GM15510 (cell line): ENCODE results near the gene FOLR1.

ENCODE experiments used
- POLR2A ChIP-seq: IDR thresholded peaks from 3 replicates; pipeline ENCODE4 v1.6.1; 2011; ENCODE audit warnings: borderline replicate concordance; ENCODE audit not compliant: insufficient read length; ENCODE audit errors: extremely low read depth

FOLR1 gene

GRCh38 chr11:72191961-72192381, at the start of gene FOLR1:
TSS of gene FOLR1 (plus strand) at chr11:72192140. CDS start at chr11:72192174, 34 bp downstream.
- no peak for TF ChIP-seq POLR2A

- TF ChIP-seq POLR2A, result no peak
Measured at GRCh38 chr11:72144807-72145565, 47.0 kb upstream of the FOLR1 start.

GRCh38 chr11:72146625-72147024, 45.3 kb upstream of the FOLR1 start:
- no peak for TF ChIP-seq POLR2A

- TF ChIP-seq POLR2A, result no peak
Measured at GRCh38 chr11:72150882-72151281, 41.1 kb upstream of the FOLR1 start.

- no peak for TF ChIP-seq POLR2A
Measured at GRCh38 chr11:72154816-72155215, 37.1 kb upstream of the FOLR1 start.

- TF ChIP-seq POLR2A, result no peak
Measured at GRCh38 chr11:72155751-72156150, 36.2 kb upstream of the FOLR1 start.

GRCh38 chr11:72157131-72157530, 34.8 kb upstream of the FOLR1 start:
- no peak for TF ChIP-seq POLR2A

- no peak for TF ChIP-seq POLR2A
Measured at GRCh38 chr11:72160319-72160718, 31.6 kb upstream of the FOLR1 start.

GRCh38 chr11:72162891-72163492, 28.9 kb upstream of the FOLR1 start:
- TF ChIP-seq POLR2A, result no peak

GRCh38 chr11:72173291-72173690, 18.6 kb upstream of the FOLR1 start:
- no peak for TF ChIP-seq POLR2A

GRCh38 chr11:72174302-72175070, 17.5 kb upstream of the FOLR1 start:
- no peak for TF ChIP-seq POLR2A

GRCh38 chr11:72177656-72178055, 14.3 kb upstream of the FOLR1 start:
- no peak for TF ChIP-seq POLR2A

GRCh38 chr11:72179049-72179803, 12.7 kb upstream of the FOLR1 start:
- TF ChIP-seq POLR2A, result no peak

GRCh38 chr11:72179804-72180396, 12.0 kb upstream of the FOLR1 start:
- TF ChIP-seq POLR2A, result no peak

- no peak for TF ChIP-seq POLR2A
Measured at GRCh38 chr11:72188267-72188666, 3.7 kb upstream of the FOLR1 start.
